ENCODE data around the gene NARF.

NARF gene

GRCh38 chr17:82463925-82464566 is 5.5 kb downstream of the NARF start:
- Mint-ChIP-seq H3K4me3 (no peak overlapping the region), H3K4me1 (peaks cover 11% of the 10 kb centered on the region), H3K27ac (no peak overlapping the region), H3K9me3 (no peaks in the 10 kb centered on the region), H3K36me3 (peaks cover 30% of the 10 kb centered on the region), H3K27me3 (no peaks in the 10 kb centered on the region)
- DNase-seq (ENCODE audit: low spot score in 2 of 2) (no peak), ATAC-seq (ENCODE audit: low read depth) (no peak)

GRCh38 chr17:82464567-82464929 is 6.0 kb downstream of the NARF start:
- Mint-ChIP-seq H3K9me3 (no peaks in the 10 kb centered on the region), H3K27me3 (no peaks in the 10 kb centered on the region), H3K4me1 (peaks cover 7% of the 10 kb centered on the region), H3K27ac (no peak overlapping the region), H3K36me3 (peaks cover 33% of the 10 kb centered on the region), H3K4me3 (no peak overlapping the region)
- ATAC-seq (ENCODE audit: low read depth) (no peak), DNase-seq (ENCODE audit: low spot score in 2 of 2) (no peak)

- H3K9me3 Mint-ChIP-seq, result no peaks in the 10 kb centered on the region
- DNase-seq (ENCODE audit: low spot score in 2 of 2) (no peak), ATAC-seq (ENCODE audit: low read depth) (no peak)
- peaks cover 7% of the 10 kb centered on the region for H3K4me1 Mint-ChIP-seq
- H3K27me3 Mint-ChIP-seq, result no peaks in the 10 kb centered on the region
- H3K36me3 Mint-ChIP-seq, result peaks cover 35% of the 10 kb centered on the region
- H3K4me3 Mint-ChIP-seq, result no peak overlapping the region
- H3K27ac Mint-ChIP-seq, result no peak overlapping the region
Measured at GRCh38 chr17:82465023-82465603, 6.6 kb downstream of the NARF start.

- DNase-seq (ENCODE audit: low spot score in 2 of 2) (no peak), ATAC-seq (ENCODE audit: low read depth) (no peak)
- H3K9me3 Mint-ChIP-seq, result no peaks in the 10 kb centered on the region
- H3K4me1 Mint-ChIP-seq, result no peaks in the 10 kb centered on the region
- H3K27ac Mint-ChIP-seq, result no peak overlapping the region
- H3K27me3 Mint-ChIP-seq, result no peaks in the 10 kb centered on the region
- H3K36me3 Mint-ChIP-seq, result peaks cover 33% of the 10 kb centered on the region
- H3K4me3 Mint-ChIP-seq, result no peak overlapping the region
Measured at GRCh38 chr17:82468692-82469091, 10.2 kb downstream of the NARF start.

- ATAC-seq (ENCODE audit: low read depth) (no peak), DNase-seq (ENCODE audit: low spot score in 2 of 2) (no peak)
- no peaks in the 10 kb centered on the region for H3K4me1 Mint-ChIP-seq
- H3K27me3 Mint-ChIP-seq, result no peaks in the 10 kb centered on the region
- no peak overlapping the region for H3K27ac Mint-ChIP-seq
- no peaks in the 10 kb centered on the region for H3K9me3 Mint-ChIP-seq
- H3K36me3 Mint-ChIP-seq, result peaks cover 26% of the 10 kb centered on the region
- H3K4me3 Mint-ChIP-seq, result no peak overlapping the region
Measured at GRCh38 chr17:82470065-82470464, 11.5 kb downstream of the NARF start.

GRCh38 chr17:82474223-82475010 is 15.9 kb downstream of the NARF start:
- no peaks in the 10 kb centered on the region for H3K4me1 Mint-ChIP-seq
- H3K27me3 Mint-ChIP-seq, result no peaks in the 10 kb centered on the region
- no peak for DNase-seq (ENCODE audit: low spot score in 2 of 2)
- no peak for ATAC-seq (ENCODE audit: low read depth)
- peaks cover 15% of the 10 kb centered on the region for H3K36me3 Mint-ChIP-seq
- H3K9me3 Mint-ChIP-seq, result no peaks in the 10 kb centered on the region
- no peak overlapping the region for H3K27ac Mint-ChIP-seq
- H3K4me3 Mint-ChIP-seq, result no peak overlapping the region

GRCh38 chr17:82475458-82475857 is 16.9 kb downstream of the NARF start:
- DNase-seq (ENCODE audit: low spot score in 2 of 2) (no peak), ATAC-seq (ENCODE audit: low read depth) (no peak)
- Mint-ChIP-seq H3K27ac (no peak overlapping the region), H3K9me3 (no peaks in the 10 kb centered on the region), H3K36me3 (peaks cover 16% of the 10 kb centered on the region), H3K4me1 (no peaks in the 10 kb centered on the region), H3K4me3 (no peak overlapping the region), H3K27me3 (no peaks in the 10 kb centered on the region)

GRCh38 chr17:82477934-82478333 is 19.4 kb downstream of the NARF start:
- H3K9me3 Mint-ChIP-seq, result no peaks in the 10 kb centered on the region
- H3K36me3 Mint-ChIP-seq, result peaks cover 11% of the 10 kb centered on the region
- H3K4me3 Mint-ChIP-seq, result no peak overlapping the region
- H3K27ac Mint-ChIP-seq, result no peak overlapping the region
- H3K4me1 Mint-ChIP-seq, result no peaks in the 10 kb centered on the region
- H3K27me3 Mint-ChIP-seq, result no peaks in the 10 kb centered on the region
- DNase-seq (ENCODE audit: low spot score in 2 of 2), result no peak
- no peak for ATAC-seq (ENCODE audit: low read depth)

GRCh38 chr17:82479602-82480001 is 21.1 kb downstream of the NARF start:
- no peak overlapping the region for H3K27ac Mint-ChIP-seq
- no peaks in the 10 kb centered on the region for H3K4me1 Mint-ChIP-seq
- H3K27me3 Mint-ChIP-seq, result no peaks in the 10 kb centered on the region
- peaks cover 16% of the 10 kb centered on the region for H3K36me3 Mint-ChIP-seq
- H3K4me3 Mint-ChIP-seq, result no peak overlapping the region
- ATAC-seq (ENCODE audit: low read depth) (no peak), DNase-seq (ENCODE audit: low spot score in 2 of 2) (no peak)
- no peaks in the 10 kb centered on the region for H3K9me3 Mint-ChIP-seq

- DNase-seq (ENCODE audit: low spot score in 2 of 2), result no peak
Measured at GRCh38 chr17:82480318-82480717, 21.8 kb downstream of the NARF start.

GRCh38 chr17:82483204-82483660 is 24.7 kb downstream of the NARF start:
- ATAC-seq (ENCODE audit: low read depth) (no peak), DNase-seq (ENCODE audit: low spot score in 2 of 2) (no peak)
- Mint-ChIP-seq H3K4me1 (peaks cover 4% of the 10 kb centered on the region), H3K36me3 (peaks cover 24% of the 10 kb centered on the region), H3K27me3 (no peaks in the 10 kb centered on the region), H3K9me3 (no peaks in the 10 kb centered on the region), H3K27ac (no peak overlapping the region), H3K4me3 (no peak overlapping the region)

More at GRCh38 chr17:82480318-82480717, 21.8 kb downstream of the NARF start:
- no peaks in the 10 kb centered on the region for H3K9me3 Mint-ChIP-seq
- no peaks in the 10 kb centered on the region for H3K27me3 Mint-ChIP-seq
- peaks cover 16% of the 10 kb centered on the region for H3K36me3 Mint-ChIP-seq
- no peak overlapping the region for H3K4me3 Mint-ChIP-seq
- H3K27ac Mint-ChIP-seq, result no peak overlapping the region
- H3K4me1 Mint-ChIP-seq, result no peaks in the 10 kb centered on the region
- no peak for ATAC-seq (ENCODE audit: low read depth)

GRCh38 chr17:82483836-82484235 is 25.3 kb downstream of the NARF start:
- Mint-ChIP-seq H3K9me3 (no peaks in the 10 kb centered on the region), H3K36me3 (peaks cover 25% of the 10 kb centered on the region), H3K4me3 (no peak overlapping the region), H3K27me3 (no peaks in the 10 kb centered on the region), H3K4me1 (peaks cover 4% of the 10 kb centered on the region), H3K27ac (no peak overlapping the region)
- ATAC-seq (ENCODE audit: low read depth), result no peak
- DNase-seq (ENCODE audit: low spot score in 2 of 2), result no peak

GRCh38 chr17:82486231-82487094 is 27.9 kb downstream of the NARF start:
- ATAC-seq (ENCODE audit: low read depth) (no peak), DNase-seq (ENCODE audit: low spot score in 2 of 2) (no peak)
- H3K4me3 Mint-ChIP-seq, result no peak overlapping the region
- H3K27ac Mint-ChIP-seq, result no peak overlapping the region
- H3K4me1 Mint-ChIP-seq, result peaks cover 8% of the 10 kb centered on the region
- no peaks in the 10 kb centered on the region for H3K9me3 Mint-ChIP-seq
- H3K36me3 Mint-ChIP-seq, result peaks cover 21% of the 10 kb centered on the region
- H3K27me3 Mint-ChIP-seq, result no peaks in the 10 kb centered on the region

GRCh38 chr17:82487910-82488309 is 29.4 kb downstream of the NARF start:
- H3K4me3 Mint-ChIP-seq, result no peak overlapping the region
- H3K36me3 Mint-ChIP-seq, result peaks cover 18% of the 10 kb centered on the region
- H3K27ac Mint-ChIP-seq, result no peak overlapping the region
- H3K27me3 Mint-ChIP-seq, result no peaks in the 10 kb centered on the region
- no peaks in the 10 kb centered on the region for H3K9me3 Mint-ChIP-seq
- DNase-seq (ENCODE audit: low spot score in 2 of 2) (no peak), ATAC-seq (ENCODE audit: low read depth) (no peak)
- peaks cover 8% of the 10 kb centered on the region for H3K4me1 Mint-ChIP-seq
